Gastrocnemius medialis (tissue), 4 donors: ENCODE measurements around the gene ALAS2.

ENCODE experiments used
- CTCF ChIP-seq, 5 experiments: fragments of 450-650 bp in 3 of 5; fragments of 200-600 bp in 2 of 5; sonication (generic) in 2 of 5; IDR thresholded peaks in 4 of 5; conservative IDR thresholded peaks in 1 of 5; 1 replicate in 4 of 5; 2 replicates in 1 of 5; pipeline ENCODE4 v1.5.1; 2016 to 2019; ENCODE audit warnings: antibody characterized with exemption in 5 of 5, mild to moderate bottlenecking in 3 of 5, moderate library complexity in 3 of 5
- POLR2A ChIP-seq, 2 donors: fragments of 450-650 bp; IDR thresholded peaks; one replicate each; pipeline ENCODE4 v1.6.1; 2017; ENCODE audit warnings: antibody characterized with exemption in 2 of 2, mild to moderate bottlenecking in 2 of 2, moderate library complexity in 2 of 2

DNA sequence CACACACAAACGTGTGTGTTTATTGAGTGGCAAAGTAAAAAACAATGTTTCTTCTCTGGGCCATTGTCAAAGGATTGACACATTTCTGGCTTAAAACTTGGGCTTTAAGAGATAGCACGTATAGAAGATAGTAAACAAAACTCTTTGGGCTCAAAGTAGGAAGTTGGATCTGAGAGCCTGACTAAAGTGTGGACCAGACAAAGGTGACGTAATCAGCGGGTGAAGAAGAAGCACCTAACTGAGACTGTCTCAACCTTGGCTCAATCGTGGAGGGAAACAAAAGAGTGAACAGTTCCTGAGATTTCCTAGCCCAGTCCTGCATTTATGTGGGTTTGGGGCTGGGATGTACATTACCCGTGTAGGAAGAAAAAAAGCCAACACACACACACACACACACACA is 50.4 kb downstream of the ALAS2 start:
- TF ChIP-seq POLR2A (IDR thresholded peaks at IDR 0.05) (no peak), CTCF (IDR thresholded peaks at IDR 0.05 in 4 of 5, conservative IDR thresholded peaks at IDR 0.05 in 1 of 5) (no peak)
